Activated CD4-positive, alpha-beta T cell treated with anti-CD3 and anti-CD28 coated beads for 48 hours (primary cell): ENCODE measurements around the gene CSNK1G2.
A peak's percentile ranks its signal among the peaks of the same experiment; 100 is the strongest.

Experiments
- DNase-seq: peaks from one replicate; pipeline ENCODE4 v3.0.0-alpha.2; 2020

The CSNK1G2 gene

GRCh38 chr19:1941146-1942077 lies at the start of gene CSNK1G2:
TSS of gene CSNK1G2 (plus strand) at chr19:1941172. CDS start at chr19:1969773, 28,601 bp downstream.
- no peak for DNase-seq

GRCh38 chr19:1893791-1894190 lies 47.2 kb upstream of the CSNK1G2 start:
- DNase-seq, result no peak

DNA sequence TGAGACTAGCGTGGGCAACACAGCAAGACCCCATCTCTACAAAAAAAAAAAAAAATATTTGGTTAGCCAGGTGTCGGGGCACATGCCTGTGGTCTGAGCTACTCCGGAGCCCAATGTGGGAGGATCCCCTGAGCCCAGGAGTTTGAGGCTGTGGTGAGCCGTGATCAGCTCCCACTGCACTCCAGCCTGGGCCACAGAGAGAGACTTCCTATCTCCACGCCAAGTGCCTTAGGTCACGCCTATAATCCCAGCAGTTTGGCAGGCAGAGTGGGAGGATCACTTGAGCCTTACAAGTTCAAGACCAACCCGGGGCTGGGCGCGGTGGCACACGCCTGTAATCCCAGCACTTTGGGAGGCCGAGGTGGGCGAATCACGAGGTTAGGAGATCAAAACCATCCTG lies 44.5 kb upstream of the CSNK1G2 start:
- no peak for DNase-seq

- no peak for DNase-seq
Observed at GRCh38 chr19:1901940-1902404, 39.0 kb upstream of the CSNK1G2 start.

DNA sequence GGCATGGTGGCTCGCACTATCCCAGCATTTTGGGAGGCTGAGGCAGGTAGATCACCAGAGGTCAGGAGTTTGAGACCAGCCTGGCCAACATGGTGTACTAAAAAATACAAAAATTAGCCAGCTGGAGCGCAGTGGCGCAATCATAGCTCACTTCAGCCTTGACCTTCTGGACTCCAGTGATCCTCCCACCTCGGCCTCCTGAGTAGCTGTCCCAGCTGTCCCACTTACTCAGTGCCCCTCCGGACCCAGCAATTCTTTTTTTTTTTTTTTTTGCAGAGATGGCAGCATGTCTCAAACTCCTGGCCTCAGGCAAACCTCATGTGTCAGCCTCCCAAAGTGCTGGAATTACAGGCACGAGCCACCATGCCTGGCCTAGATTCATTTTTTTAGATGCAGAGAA lies 38.0 kb upstream of the CSNK1G2 start:
- no peak for DNase-seq

GRCh38 chr19:1904860-1905109 lies 36.2 kb upstream of the CSNK1G2 start:
- DNase-seq, result no peak

- DNase-seq, result peak; percentile 99
Observed at GRCh38 chr19:1905110-1905862, 35.7 kb upstream of the CSNK1G2 start, which contains the start of the genes ADAT3 and SCAMP4. TSS of gene ADAT3 (plus strand) at chr19:1905399. CDS start at chr19:1912048, 6,649 bp downstream. TSS of gene SCAMP4 (plus strand) at chr19:1905399. CDS start at chr19:1915020, 9,621 bp downstream.

GRCh38 chr19:1905863-1906375 lies 35.1 kb upstream of the CSNK1G2 start:
- no peak for DNase-seq

DNA sequence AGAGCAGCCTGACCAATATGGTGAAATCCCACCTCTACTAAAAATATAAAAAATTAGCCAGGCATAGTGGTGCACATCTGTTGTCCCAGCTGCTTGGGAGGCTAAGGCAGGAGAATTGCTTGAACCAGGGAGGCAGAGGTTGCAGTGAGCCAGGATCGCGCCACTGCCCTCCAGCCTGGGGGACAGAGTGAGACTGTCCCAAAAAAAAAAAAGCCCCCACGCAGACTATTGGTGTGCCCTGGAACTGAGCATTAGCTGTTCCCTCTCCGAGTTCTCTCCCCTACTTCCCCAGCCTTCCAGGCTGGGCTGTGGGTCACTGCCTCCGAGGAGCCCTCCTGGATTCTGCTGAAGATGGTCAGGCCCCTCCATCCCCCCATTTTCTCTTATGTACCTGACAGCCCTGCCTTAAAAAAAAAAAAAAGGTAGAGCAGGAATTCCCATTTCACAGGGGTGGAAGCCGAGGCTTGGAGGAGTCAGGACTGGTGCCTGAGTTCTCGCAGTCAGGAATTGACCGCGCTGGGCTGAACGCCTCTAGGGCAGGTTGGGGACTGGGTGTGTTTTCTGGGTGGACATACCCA lies 33.9 kb upstream of the CSNK1G2 start:
- DNase-seq, result no peak

- DNase-seq, result no peak
Observed at GRCh38 chr19:1907563-1908363, 33.2 kb upstream of the CSNK1G2 start.

DNA sequence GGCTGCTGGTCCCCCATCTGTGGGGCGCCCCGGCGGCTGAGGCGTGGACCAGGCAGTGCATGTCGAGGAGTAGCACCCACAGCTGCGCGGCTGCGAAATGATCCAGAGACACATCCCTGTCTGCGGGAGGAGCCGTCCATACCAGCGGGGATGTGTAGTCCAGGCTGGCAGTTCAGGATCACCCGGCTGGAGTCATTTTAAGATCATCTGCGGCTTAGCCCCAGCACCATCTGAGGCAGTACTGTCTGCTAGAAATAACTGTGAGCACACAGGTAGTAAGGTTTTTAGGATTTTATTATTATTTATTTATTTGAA lies 32.7 kb upstream of the CSNK1G2 start:
- DNase-seq, result no peak

GRCh38 chr19:1909761-1910080 lies 31.3 kb upstream of the CSNK1G2 start:
- no peak for DNase-seq

GRCh38 chr19:1910177-1910576 lies 30.8 kb upstream of the CSNK1G2 start:
- no peak for DNase-seq

DNA sequence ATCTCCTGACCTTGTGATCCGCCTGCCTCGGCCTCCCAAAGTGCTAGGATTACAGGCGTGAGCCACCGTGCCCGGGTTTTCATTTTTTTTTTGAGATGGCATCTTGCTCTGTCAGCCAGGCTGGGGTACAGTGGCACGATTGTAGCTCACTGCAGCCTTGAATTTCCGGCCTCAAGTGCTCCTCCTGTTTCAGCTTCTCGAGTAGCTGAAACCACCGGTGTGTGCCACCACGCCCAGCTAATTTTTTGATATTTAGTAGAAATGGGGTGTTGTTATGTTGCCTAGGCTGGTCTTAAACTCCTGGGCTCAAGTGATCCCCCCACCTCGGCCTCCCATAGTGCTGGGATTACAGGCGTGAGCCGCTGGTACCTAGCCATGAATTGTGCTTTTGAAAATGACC lies 29.9 kb upstream of the CSNK1G2 start:
- DNase-seq, result no peak

DNA sequence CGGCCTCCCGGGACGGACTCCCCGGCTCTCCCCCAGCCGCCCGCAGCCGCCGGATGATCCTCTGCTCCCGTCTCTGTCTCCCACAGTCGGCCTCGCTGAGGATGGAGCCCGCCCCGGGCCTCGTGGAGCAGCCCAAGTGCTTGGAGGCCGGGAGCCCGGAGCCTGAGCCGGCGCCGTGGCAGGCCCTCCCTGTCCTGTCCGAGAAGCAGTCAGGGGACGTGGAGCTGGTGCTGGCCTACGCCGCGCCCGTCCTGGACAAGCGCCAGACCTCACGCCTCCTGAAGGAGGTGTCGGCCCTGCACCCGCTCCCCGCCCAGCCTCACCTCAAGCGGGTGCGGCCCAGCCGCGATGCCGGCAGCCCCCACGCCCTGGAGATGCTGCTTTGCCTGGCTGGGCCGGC lies 29.0 kb upstream of the CSNK1G2 start:
- no peak for DNase-seq

DNA sequence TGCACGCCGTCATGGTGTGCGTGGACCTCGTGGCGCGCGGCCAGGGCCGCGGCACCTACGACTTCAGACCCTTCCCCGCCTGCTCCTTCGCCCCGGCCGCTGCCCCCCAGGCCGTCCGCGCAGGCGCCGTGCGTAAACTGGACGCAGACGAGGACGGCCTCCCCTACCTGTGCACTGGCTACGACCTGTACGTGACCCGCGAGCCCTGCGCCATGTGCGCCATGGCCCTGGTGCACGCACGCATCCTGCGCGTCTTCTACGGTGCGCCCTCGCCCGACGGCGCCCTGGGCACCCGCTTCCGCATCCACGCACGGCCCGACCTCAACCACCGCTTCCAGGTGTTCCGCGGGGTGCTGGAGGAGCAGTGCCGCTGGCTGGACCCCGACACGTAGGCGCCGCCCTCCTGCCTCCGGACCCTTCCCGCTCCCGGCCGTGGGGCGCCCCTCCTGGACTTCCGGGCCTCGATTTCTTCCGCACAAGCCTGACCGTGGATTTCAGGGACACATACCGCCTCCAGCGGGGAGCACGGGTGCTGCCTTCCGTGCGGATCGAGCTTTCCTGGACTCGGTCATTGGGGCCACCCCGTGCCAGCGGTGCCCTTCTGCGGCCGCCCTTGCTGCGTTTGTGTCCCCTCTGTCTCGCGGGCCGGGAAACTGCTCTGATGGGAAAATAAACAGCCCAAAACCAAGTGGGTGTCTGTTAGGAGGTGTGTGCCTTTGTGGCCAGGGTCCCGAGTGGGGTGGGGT lies 28.0 kb upstream of the CSNK1G2 start:
- no peak for DNase-seq

- DNase-seq, result no peak
Observed at GRCh38 chr19:1913781-1914577, 27.0 kb upstream of the CSNK1G2 start.

GRCh38 chr19:1914826-1915341 lies 26.1 kb upstream of the CSNK1G2 start:
- DNase-seq, result no peak

GRCh38 chr19:1917146-1917545 lies 23.8 kb upstream of the CSNK1G2 start:
- DNase-seq, result no peak

DNA sequence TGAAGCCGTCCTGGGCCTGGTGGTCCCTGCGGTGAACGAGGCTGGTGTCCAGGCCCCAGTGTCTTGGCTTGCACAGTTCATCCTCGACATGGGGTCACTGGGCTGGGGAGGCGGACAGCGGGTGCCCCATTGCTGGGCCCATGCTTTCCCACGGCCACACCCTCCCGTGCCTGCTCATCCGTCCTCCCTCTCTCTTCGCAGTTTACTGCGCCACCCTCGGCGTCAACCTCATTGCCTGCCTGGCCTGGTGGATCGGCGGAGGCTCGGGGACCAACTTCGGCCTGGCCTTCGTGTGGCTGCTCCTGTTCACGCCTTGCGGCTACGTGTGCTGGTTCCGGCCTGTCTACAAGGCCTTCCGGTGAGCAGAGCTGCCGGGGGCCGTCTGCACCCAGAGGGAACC lies 23.0 kb upstream of the CSNK1G2 start:
- DNase-seq, result no peak

GRCh38 chr19:1918975-1919374 lies 22.0 kb upstream of the CSNK1G2 start:
- DNase-seq, result no peak
